ENCODE data around the gene FLAD1. TPM values are rescaled to one million over a fixed set of nuclear protein-coding genes. Genes with fewer than 3 reads are reported as not detected.

Gene FLAD1
- total and polyA plus RNA-seq, 2 donors (not counting 3 experiments of a cell fraction or from before 2014, with no cell fraction given) = 42.2 to 59.1 TPM

GRCh38 chr1:155012776-155013602 lies 29.8 kb downstream of the FLAD1 start:
- intact Hi-C loops (cut with micrococcal nuclease) (no loop called here), dilution Hi-C loops (cut with MboI; ENCODE audit: extremely low pct_ligation_motif_present, low sequenced_read_pairs) (no loop called here)
- no peak for DNase-seq (ENCODE audit: low read depth, low spot score)
- Histone ChIP-seq H3K4me3 (replicated peaks in 1 of 3; ENCODE audit: insufficient read depth in 1 of 3, low read depth in 1 of 3, low read length in 3 of 3) (no peak overlapping the region), H3K36me3 (ENCODE audit: control insufficient read depth in 2 of 2, extremely low read depth in 1 of 2, insufficient read depth in 2 of 2, low read length in 2 of 2) (peaks cover 0 to 19% of the 10 kb centered on the region in 2 experiments), H3K27ac (ENCODE audit: insufficient read depth, low read depth, low read length) (no peak overlapping the region), H3K79me2 (ENCODE audit: control insufficient read depth, insufficient read depth, low read length) (no peaks in the 10 kb centered on the region), H3K9me1 (replicated peaks; ENCODE audit: control insufficient read depth, extremely low read depth, insufficient read depth, low read length) (no peaks in the 10 kb centered on the region), H3K9me3 (replicated peaks; ENCODE audit: control insufficient read depth, insufficient read depth, low read length) (no peaks in the 10 kb centered on the region), H2AFZ (ENCODE audit: low read depth, low read length) (no peak overlapping the region), H4K20me1 (replicated peaks; ENCODE audit: control insufficient read depth, extremely low read depth, insufficient read depth, low read length) (no peaks in the 10 kb centered on the region), H3K4me1 (ENCODE audit: control insufficient read depth, extremely low read depth, insufficient read depth, low read length) (peaks cover 8% of the 10 kb centered on the region), H3K27me3 (ENCODE audit: control insufficient read depth in 2 of 2, insufficient read depth in 2 of 2, low read length in 2 of 2) (no peaks in the 10 kb centered on the region), H3K9ac (replicated peaks; ENCODE audit: extremely low read depth, insufficient read depth, low read length) (no peak overlapping the region), H3K4me2 (ENCODE audit: insufficient read depth, low read length) (no peak overlapping the region)
- CTCF ChIA-PET = interaction anchor here (0.9 to 6.4 kb wide), 4 partner anchors 11 to 51 kb away, joined by 3 to 87 read pairs (median 3); partner anchors contain the start of genes ADAM15, PYGO2 and ZBTB7B
- FAIRE-seq = peak; percentile 53
- BruUV-seq (replicated peaks) = no TSS peak
- TF ChIP-seq GATA2 (IDR thresholded peaks at IDR 0.05; ENCODE audit: insufficient read depth, insufficient read length, low read depth, low read length) (no peak), MYC (IDR thresholded peaks at IDR 0.05; ENCODE audit: low read depth, low read length) (no peak)
- POLR2A ChIA-PET = interaction anchor here (0.7 kb wide), 1 partner anchor 127 kb away, joined by 5 read pairs; the partner anchor contains the start of gene DPM3

GRCh38 chr1:155013632-155014031 lies 30.5 kb downstream of the FLAD1 start:
- Histone ChIP-seq H3K4me3 (replicated peaks in 1 of 3; ENCODE audit: insufficient read depth in 1 of 3, low read depth in 1 of 3, low read length in 3 of 3) (no peak overlapping the region), H3K27me3 (ENCODE audit: control insufficient read depth in 2 of 2, insufficient read depth in 2 of 2, low read length in 2 of 2) (no peaks in the 10 kb centered on the region), H3K4me2 (ENCODE audit: insufficient read depth, low read length) (no peak overlapping the region), H3K9me1 (replicated peaks; ENCODE audit: control insufficient read depth, extremely low read depth, insufficient read depth, low read length) (no peaks in the 10 kb centered on the region), H3K4me1 (ENCODE audit: control insufficient read depth, extremely low read depth, insufficient read depth, low read length) (peaks cover 9% of the 10 kb centered on the region), H4K20me1 (replicated peaks; ENCODE audit: control insufficient read depth, extremely low read depth, insufficient read depth, low read length) (no peaks in the 10 kb centered on the region), H3K27ac (ENCODE audit: insufficient read depth, low read depth, low read length) (no peak overlapping the region), H3K36me3 (ENCODE audit: control insufficient read depth in 2 of 2, extremely low read depth in 1 of 2, insufficient read depth in 2 of 2, low read length in 2 of 2) (peaks cover 0 to 19% of the 10 kb centered on the region in 2 experiments), H2AFZ (ENCODE audit: low read depth, low read length) (no peak overlapping the region), H3K9me3 (replicated peaks; ENCODE audit: control insufficient read depth, insufficient read depth, low read length) (no peaks in the 10 kb centered on the region), H3K79me2 (ENCODE audit: control insufficient read depth, insufficient read depth, low read length) (no peaks in the 10 kb centered on the region), H3K9ac (replicated peaks; ENCODE audit: extremely low read depth, insufficient read depth, low read length) (no peak overlapping the region)
- BruUV-seq (replicated peaks) = no TSS peak
- FAIRE-seq (no peak), DNase-seq (ENCODE audit: low read depth, low spot score) (no peak)
- ChIA-PET CTCF (interaction anchor here (1.2 to 6.4 kb wide), 3 partner anchors 12 to 31 kb away, joined by 3 to 87 read pairs (median 4); partner anchors contain the start of gene ZBTB7B), POLR2A (no interaction called here)
- TF ChIP-seq MYC (IDR thresholded peaks at IDR 0.05; ENCODE audit: low read depth, low read length) (no peak), FOS (IDR thresholded peaks at IDR 0.05; ENCODE audit: borderline replicate concordance, insufficient read depth, low read length) (no peak), POLR2AphosphoS5 (IDR thresholded peaks at IDR 0.05; ENCODE audit: insufficient read depth, low read depth, low read length) (no peak), MAX (IDR thresholded peaks at IDR 0.05; ENCODE audit: insufficient read depth, insufficient read length) (no peak), CTCF (IDR thresholded peaks at IDR 0.05; ENCODE audit: extremely low read depth in 1 of 2, insufficient read depth in 1 of 2, low read depth in 1 of 2, low read length in 2 of 2) (no peak), POLR2A (IDR thresholded peaks at IDR 0.05; ENCODE audit: low read depth, low read length) (no peak), JUN (IDR thresholded peaks at IDR 0.05; ENCODE audit: borderline replicate concordance, insufficient read depth, insufficient read length, low read depth) (no peak), EZH2 (IDR thresholded peaks at IDR 0.05; ENCODE audit: borderline replicate concordance, low read depth, low read length, severe bottlenecking) (no peak), GATA2 (IDR thresholded peaks at IDR 0.05; ENCODE audit: insufficient read depth, insufficient read length, low read depth, low read length) (no peak)
- intact Hi-C loops (cut with micrococcal nuclease) (no loop called here), dilution Hi-C loops (cut with MboI; ENCODE audit: extremely low pct_ligation_motif_present, low sequenced_read_pairs) (no loop called here)
